22Rv1 (cell line): ENCODE results near the gene UNC13C.

Source experiments
- H3K27ac ChIP-seq: fragments of 450-650 bp; 2 replicates; pipeline ENCODE4 v1.5.1; 2017
- CTCF ChIP-seq: fragments of 450-650 bp; IDR thresholded peaks from 2 replicates; pipeline ENCODE4 v1.5.1; 2017; ENCODE audit warnings: mild to moderate bottlenecking
- ZFX ChIP-seq: fragments of 450-650 bp; IDR thresholded peaks from 2 replicates; pipeline ENCODE4 v1.6.1; 2017; ENCODE audit warnings: antibody characterized with exemption, borderline replicate concordance

UNC13C gene

GRCh38 chr15:54083991-54084390 lies 105.8 kb downstream of the UNC13C start:
- no peak for TF ChIP-seq ZFX
- TF ChIP-seq CTCF, result no peak
- H3K27ac ChIP-seq, result no peak overlapping the region

- H3K27ac ChIP-seq, result no peak overlapping the region
- TF ChIP-seq ZFX, result no peak
- no peak for TF ChIP-seq CTCF
Observed at GRCh38 chr15:54088837-54089236, 110.6 kb downstream of the UNC13C start.

GRCh38 chr15:54089776-54090175 lies 111.5 kb downstream of the UNC13C start:
- TF ChIP-seq ZFX (no peak), CTCF (no peak)
- H3K27ac ChIP-seq, result no peak overlapping the region

GRCh38 chr15:54091651-54092050 lies 113.4 kb downstream of the UNC13C start:
- H3K27ac ChIP-seq, result no peak overlapping the region
- TF ChIP-seq CTCF (no peak), ZFX (no peak)

- TF ChIP-seq ZFX (no peak), CTCF (no peak)
- no peak overlapping the region for H3K27ac ChIP-seq
Observed at GRCh38 chr15:54094661-54095060, 116.4 kb downstream of the UNC13C start.

GRCh38 chr15:54097019-54097418 lies 118.8 kb downstream of the UNC13C start:
- H3K27ac ChIP-seq, result no peak overlapping the region
- TF ChIP-seq CTCF (no peak), ZFX (no peak)

GRCh38 chr15:54099010-54099409 lies 120.8 kb downstream of the UNC13C start:
- TF ChIP-seq CTCF (no peak), ZFX (no peak)
- no peak overlapping the region for H3K27ac ChIP-seq
